ENCODE measurements around the gene ADGRD1. TPM values are rescaled to one million over a fixed set of nuclear protein-coding genes. Genes with fewer than 3 reads are reported as not detected.

Gene ADGRD1
- total RNA-seq, 1 donor from 2014 or later, result not detected

- DNase-seq (ENCODE audit: low read depth, low spot score), result no peak
Measured at GRCh38 chr12:131088701-131089530, 135.2 kb downstream of the ADGRD1 start.

GRCh38 chr12:131089531-131090273 is 136.0 kb downstream of the ADGRD1 start:
- no peak for DNase-seq (ENCODE audit: low read depth, low spot score)

GRCh38 chr12:131090274-131091210 is 136.8 kb downstream of the ADGRD1 start:
- no peak for DNase-seq (ENCODE audit: low read depth, low spot score)

GRCh38 chr12:131091413-131091975 is 137.8 kb downstream of the ADGRD1 start:
- no peak for DNase-seq (ENCODE audit: low read depth, low spot score)

GRCh38 chr12:131091976-131092691 is 138.4 kb downstream of the ADGRD1 start:
- DNase-seq (ENCODE audit: low read depth, low spot score), result no peak

GRCh38 chr12:131092901-131093603 is 139.3 kb downstream of the ADGRD1 start:
- no peak for DNase-seq (ENCODE audit: low read depth, low spot score)

- no peak for DNase-seq (ENCODE audit: low read depth, low spot score)
Measured at GRCh38 chr12:131093604-131093955, 139.9 kb downstream of the ADGRD1 start.

- DNase-seq (ENCODE audit: low read depth, low spot score), result no peak
Measured at GRCh38 chr12:131093971-131094830, 140.5 kb downstream of the ADGRD1 start.

- DNase-seq (ENCODE audit: low read depth, low spot score), result no peak
Measured at GRCh38 chr12:131094831-131095805, 141.4 kb downstream of the ADGRD1 start.

- no peak for DNase-seq (ENCODE audit: low read depth, low spot score)
Measured at GRCh38 chr12:131095826-131096680, 142.3 kb downstream of the ADGRD1 start.

GRCh38 chr12:131096681-131097181 is 143.0 kb downstream of the ADGRD1 start:
- no peak for DNase-seq (ENCODE audit: low read depth, low spot score)

GRCh38 chr12:131097202-131098177 is 143.8 kb downstream of the ADGRD1 start:
- DNase-seq (ENCODE audit: low read depth, low spot score), result no peak

GRCh38 chr12:131098178-131098981 is 144.7 kb downstream of the ADGRD1 start:
- DNase-seq (ENCODE audit: low read depth, low spot score), result no peak

- no peak for DNase-seq (ENCODE audit: low read depth, low spot score)
Measured at GRCh38 chr12:131100031-131100674, 146.4 kb downstream of the ADGRD1 start.

All from pulmonary artery endothelial cell (primary cell).